GM23338 (cell line): ENCODE data around the gene NCSTN.

Experiments used
- EZH2 ChIP-seq: fragments of 200-600 bp; sonication (generic); IDR thresholded peaks from one replicate; pipeline ENCODE4 v1.8.0; 2017; ENCODE audit warnings: antibody characterized with exemption, mild to moderate bottlenecking, low read depth; ENCODE audit not compliant: unreplicated experiment
- ZNF331 ChIP-seq: fragments of 250-450 bp; sonication (Bioruptor Pico); IDR thresholded peaks from 2 replicates; pipeline ENCODE4 v1.5.0; 2020; ENCODE audit warnings: low read depth, mild to moderate bottlenecking, moderate library complexity
- TF ChIP-seq, protein P1 (sequence below), 2 experiments: fragments of 200-600 bp in 1 of 2; sonication (generic) in 1 of 2; conservative IDR thresholded peaks; 2 replicates each; pipeline versions ENCODE4 v1.5.1 to v1.6.1; 2016 to 2017; ENCODE audit warnings: antibody characterized with exemption in 2 of 2, low read depth in 2 of 2, mild to moderate bottlenecking in 2 of 2, moderate library complexity in 1 of 2
- TF ChIP-seq, protein P2 (sequence below): IDR thresholded peaks from one replicate; pipeline ENCODE4 v1.6.1; 2018; ENCODE audit warnings: antibody characterized with exemption; ENCODE audit not compliant: unreplicated experiment

DNA sequence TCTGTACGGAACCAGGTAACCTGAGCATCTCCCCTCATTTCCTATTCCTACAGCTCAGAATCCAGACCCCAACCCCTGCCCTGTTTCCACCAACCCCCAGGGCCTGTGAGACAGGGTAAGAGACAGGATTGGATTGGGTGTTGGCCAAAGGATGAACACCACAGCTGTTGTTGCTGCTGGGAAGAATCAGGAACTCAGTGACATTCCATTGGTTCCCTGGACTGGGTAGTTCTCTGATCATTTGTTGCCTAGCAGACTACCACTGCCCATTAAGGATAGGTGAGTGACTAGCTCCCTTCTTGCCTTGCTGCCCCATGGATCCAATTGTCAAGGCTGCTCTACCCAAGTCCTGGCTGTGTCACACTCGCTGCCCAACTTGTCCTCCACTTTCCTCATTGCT lies 10.0 kb downstream of the NCSTN start:
- TF ChIP-seq, protein P1, sequence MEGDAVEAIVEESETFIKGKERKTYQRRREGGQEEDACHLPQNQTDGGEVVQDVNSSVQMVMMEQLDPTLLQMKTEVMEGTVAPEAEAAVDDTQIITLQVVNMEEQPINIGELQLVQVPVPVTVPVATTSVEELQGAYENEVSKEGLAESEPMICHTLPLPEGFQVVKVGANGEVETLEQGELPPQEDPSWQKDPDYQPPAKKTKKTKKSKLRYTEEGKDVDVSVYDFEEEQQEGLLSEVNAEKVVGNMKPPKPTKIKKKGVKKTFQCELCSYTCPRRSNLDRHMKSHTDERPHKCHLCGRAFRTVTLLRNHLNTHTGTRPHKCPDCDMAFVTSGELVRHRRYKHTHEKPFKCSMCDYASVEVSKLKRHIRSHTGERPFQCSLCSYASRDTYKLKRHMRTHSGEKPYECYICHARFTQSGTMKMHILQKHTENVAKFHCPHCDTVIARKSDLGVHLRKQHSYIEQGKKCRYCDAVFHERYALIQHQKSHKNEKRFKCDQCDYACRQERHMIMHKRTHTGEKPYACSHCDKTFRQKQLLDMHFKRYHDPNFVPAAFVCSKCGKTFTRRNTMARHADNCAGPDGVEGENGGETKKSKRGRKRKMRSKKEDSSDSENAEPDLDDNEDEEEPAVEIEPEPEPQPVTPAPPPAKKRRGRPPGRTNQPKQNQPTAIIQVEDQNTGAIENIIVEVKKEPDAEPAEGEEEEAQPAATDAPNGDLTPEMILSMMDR (conservative IDR thresholded peaks at IDR 0.05; ENCODE audit: low read depth in 2 of 2), result no peak
- TF ChIP-seq ZNF331 (CRISPR knock-in tag), result no peak
- TF ChIP-seq, protein P2, sequence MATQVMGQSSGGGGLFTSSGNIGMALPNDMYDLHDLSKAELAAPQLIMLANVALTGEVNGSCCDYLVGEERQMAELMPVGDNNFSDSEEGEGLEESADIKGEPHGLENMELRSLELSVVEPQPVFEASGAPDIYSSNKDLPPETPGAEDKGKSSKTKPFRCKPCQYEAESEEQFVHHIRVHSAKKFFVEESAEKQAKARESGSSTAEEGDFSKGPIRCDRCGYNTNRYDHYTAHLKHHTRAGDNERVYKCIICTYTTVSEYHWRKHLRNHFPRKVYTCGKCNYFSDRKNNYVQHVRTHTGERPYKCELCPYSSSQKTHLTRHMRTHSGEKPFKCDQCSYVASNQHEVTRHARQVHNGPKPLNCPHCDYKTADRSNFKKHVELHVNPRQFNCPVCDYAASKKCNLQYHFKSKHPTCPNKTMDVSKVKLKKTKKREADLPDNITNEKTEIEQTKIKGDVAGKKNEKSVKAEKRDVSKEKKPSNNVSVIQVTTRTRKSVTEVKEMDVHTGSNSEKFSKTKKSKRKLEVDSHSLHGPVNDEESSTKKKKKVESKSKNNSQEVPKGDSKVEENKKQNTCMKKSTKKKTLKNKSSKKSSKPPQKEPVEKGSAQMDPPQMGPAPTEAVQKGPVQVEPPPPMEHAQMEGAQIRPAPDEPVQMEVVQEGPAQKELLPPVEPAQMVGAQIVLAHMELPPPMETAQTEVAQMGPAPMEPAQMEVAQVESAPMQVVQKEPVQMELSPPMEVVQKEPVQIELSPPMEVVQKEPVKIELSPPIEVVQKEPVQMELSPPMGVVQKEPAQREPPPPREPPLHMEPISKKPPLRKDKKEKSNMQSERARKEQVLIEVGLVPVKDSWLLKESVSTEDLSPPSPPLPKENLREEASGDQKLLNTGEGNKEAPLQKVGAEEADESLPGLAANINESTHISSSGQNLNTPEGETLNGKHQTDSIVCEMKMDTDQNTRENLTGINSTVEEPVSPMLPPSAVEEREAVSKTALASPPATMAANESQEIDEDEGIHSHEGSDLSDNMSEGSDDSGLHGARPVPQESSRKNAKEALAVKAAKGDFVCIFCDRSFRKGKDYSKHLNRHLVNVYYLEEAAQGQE, result no peak
- no peak for TF ChIP-seq EZH2
